K562 (cell line): ENCODE measurements around the gene ZNF213. TPM values are rescaled to one million over a fixed set of nuclear protein-coding genes. Genes with fewer than 3 reads are reported as not detected.

ENCODE experiments used
- ATF7 ChIP-seq: fragments of 450-650 bp; IDR thresholded peaks from 2 replicates; pipeline ENCODE4 v1.7.1; 2014; ENCODE audit warnings: mild to moderate bottlenecking, moderate library complexity
- ELF2 ChIP-seq: fragments of 250-450 bp; sonication (Bioruptor Pico); IDR thresholded peaks from 2 replicates; pipeline ENCODE4 v1.5.0; 2021; ENCODE audit warnings: mild to moderate bottlenecking
- FOXK1 ChIP-seq: sonication (generic); formaldehyde crosslinking; IDR thresholded peaks from 2 replicates; pipeline ENCODE4 v1.8.0; 2022; ENCODE audit warnings: missing genetic modification reagents, mild to moderate bottlenecking, borderline replicate concordance
- KLF1 ChIP-seq: fragments of 450-650 bp; IDR thresholded peaks from 2 replicates; pipeline ENCODE4 v1.6.1; 2016; ENCODE audit warnings: missing genetic modification characterization, missing compliant biosample characterization
- MXD1 ChIP-seq: fragments of 250-450 bp; sonication (Bioruptor Pico); IDR thresholded peaks from 2 replicates; pipeline ENCODE4 v1.8.0; 2021; ENCODE audit warnings: borderline replicate concordance, mild to moderate bottlenecking, moderate library complexity; ENCODE audit not compliant: poor library complexity, severe bottlenecking
- POLR2B ChIP-seq: fragments of 450-650 bp; IDR thresholded peaks from 2 replicates; pipeline ENCODE4 v1.6.1; 2018; ENCODE audit warnings: low read depth; ENCODE audit not compliant: partially characterized antibody
- PRDM10 ChIP-seq: fragments of 450-650 bp; IDR thresholded peaks from 2 replicates; pipeline ENCODE4 v1.6.1; 2018; ENCODE audit not compliant: partially characterized antibody
- RAD21 ChIP-seq, 2 experiments: fragments of 250-450 bp in 1 of 2; fragments of 450-650 bp in 1 of 2; sonication (Bioruptor Pico) in 1 of 2; formaldehyde crosslinking in 1 of 2; IDR thresholded peaks in 1 of 2; conservative IDR thresholded peaks in 1 of 2; 2 replicates each; pipeline versions ENCODE4 v1.4.0 to v1.8.0; 2020 to 2022; ENCODE audit warnings: mild to moderate bottlenecking in 2 of 2, moderate library complexity in 1 of 2
- RBM14 ChIP-seq: fragments of 200-400 bp; formaldehyde crosslinking; IDR thresholded peaks from 2 replicates; pipeline ENCODE4 v1.6.1; 2018; ENCODE audit warnings: low read depth, mild to moderate bottlenecking, low read length, moderate library complexity, borderline replicate concordance; ENCODE audit not compliant: insufficient read depth
- SNRNP70 ChIP-seq: fragments of 200-400 bp; formaldehyde crosslinking; optimal IDR thresholded peaks from 2 replicates; pipeline ENCODE3; 2017; ENCODE audit warnings: low read depth, low read length
- TEAD4 ChIP-seq, 2 experiments: sonication (generic) in 1 of 2; formaldehyde crosslinking in 1 of 2; IDR thresholded peaks; 2 replicates each; pipeline versions ENCODE4 v1.6.1 to v1.8.0; 2012 to 2022; ENCODE audit warnings: borderline replicate concordance in 1 of 2, inconsistent platforms in 1 of 2, low read length in 1 of 2, mild to moderate bottlenecking in 1 of 2, missing genetic modification reagents in 1 of 2
- XRCC4 ChIP-seq: IDR thresholded peaks from one replicate; pipeline ENCODE4 v1.6.1; 2011; ENCODE audit not compliant: insufficient read depth, insufficient read length; ENCODE audit errors: extremely low read depth
- ZEB2 ChIP-seq: fragments of 450-650 bp; IDR thresholded peaks from 2 replicates; pipeline ENCODE4 v1.6.1; 2016
- ZNF444 ChIP-seq: fragments of 250-450 bp; sonication (Bioruptor Pico); IDR thresholded peaks from 2 replicates; pipeline ENCODE4 v1.4.0; 2020; ENCODE audit warnings: mild to moderate bottlenecking, moderate library complexity
- ZNF609 ChIP-seq: sonication (generic); formaldehyde crosslinking; IDR thresholded peaks from 2 replicates; pipeline ENCODE4 v1.8.1; 2023; ENCODE audit warnings: missing genetic modification reagents, mild to moderate bottlenecking, borderline replicate concordance
- ZNF764 ChIP-seq: fragments of 250-450 bp; sonication (Bioruptor Pico); IDR thresholded peaks from 2 replicates; pipeline ENCODE4 v1.4.0; 2020; ENCODE audit warnings: low read depth, mild to moderate bottlenecking, moderate library complexity
- polyA plus RNA-seq, 8 experiments: library from polyadenylated mRNA; depleted of rRNA in 4 of 8; stranded (reverse) in 5 of 8; unstranded in 3 of 8; fragments of >200 nt; fragmentation: Nextera tagmentation in 2 of 8; fragmentation: Illumina TruSeq in 1 of 8; extraction: Ambion mirVana in 2 of 8; extraction: Trizol in 1 of 8; gene quantifications; 2 replicates each; pipeline versions ENCODE4 v1.2.1 to v1.2.3, GENCODE V29; 2011 to 2014; ENCODE audit warnings: inconsistent platforms in 1 of 8, missing spikeins in 1 of 8
- total RNA-seq, 7 experiments: library from RNA; depleted of rRNA in 6 of 7; stranded (reverse); fragments of >200 nt in 6 of 7; fragmentation: Illumina TruSeq in 2 of 7; extraction: Trizol in 2 of 7; gene quantifications; 2 replicates each; pipeline versions ENCODE4 v1.2.1 to v1.2.3, GENCODE V29; 2011 to 2021; ENCODE audit warnings: low replicate concordance in 1 of 7

Gene ZNF213
- total and polyA plus RNA-seq, 9 of the 15 experiments (the other 6 are each of a cell fraction or from before 2014, with no cell fraction given), result 0.49 to 10.0 (median 1.8) TPM

- TF ChIP-seq KLF1 (tag) (peak; percentile 64; the same call in 1 of the 2 replicates), ZNF764 (CRISPR knock-in tag) (no peak), ELF2 (CRISPR knock-in tag) (peak; percentile 93), FOXK1 (CRISPR knock-in tag) (peak; percentile 92; the same call in 1 of the 2 replicates), ATF7 (peak; percentile 64; the same call in 1 of the 2 replicates), PRDM10 (no peak), ZNF444 (no peak), SNRNP70 (no peak), POLR2B (peak; percentile 39), XRCC4 (no peak), ZNF609 (CRISPR knock-in tag) (no peak), RBM14 (no peak), TEAD4 (IDR thresholded peaks at IDR 0.05; ENCODE audit: low read length) (0 out of 2 replicates have a peak, but pooled peaks have one; percentile 19), TEAD4 (CRISPR knock-in tag; IDR thresholded peaks at IDR 0.05; ENCODE audit: borderline replicate concordance) (0 out of 2 replicates have a peak, but pooled peaks have one; percentile 60), MXD1 (CRISPR knock-in tag) (no peak), RAD21 (CRISPR knock-in tag; conservative IDR thresholded peaks at IDR 0.05 in 1 of 2, IDR thresholded peaks at IDR 0.05 in 1 of 2) (peak; percentile 34 to 51; a peak in 3 of 4 replicates), ZEB2 (0 out of 2 replicates have a peak, but pooled peaks have one; percentile 18)
Observed at GRCh38 chr16:3123986-3124886, 10.6 kb upstream of the ZNF213 start (continued).
